ENCODE data around the gene DZANK1. TPM values are rescaled to one million over a fixed set of nuclear protein-coding genes. Genes with fewer than 3 reads are reported as not detected.

The DZANK1 gene
- total and polyA plus RNA-seq, 9 of the 15 experiments (the other 6 are each of a cell fraction or from before 2014, with no cell fraction given): 0.04 to 0.18 (median 0.11) TPM; not detected in 2

- TF ChIP-seq AFF1 (IDR thresholded peaks at IDR 0.05; ENCODE audit: low read depth in 1 of 2, partially characterized antibody in 2 of 2) (peak in 1 of 2 experiments; percentile 56), ZNF384 (IDR thresholded peaks at IDR 0.05; ENCODE audit: low read depth, low read length) (no peak), ZNF511 (CRISPR knock-in tag; IDR thresholded peaks at IDR 0.05) (0 out of 2 replicates have a peak, but pooled peaks have one; percentile 40), SMARCC2 (IDR thresholded peaks at IDR 0.05; ENCODE audit: low read depth) (no peak), DIDO1 (tag; IDR thresholded peaks at IDR 0.05; ENCODE audit: low read depth) (peak; percentile 99), ZNF124 (CRISPR knock-in tag; IDR thresholded peaks at IDR 0.05) (no peak), ELK1 (CRISPR knock-in tag; IDR thresholded peaks at IDR 0.05) (no peak), ID3 (CRISPR knock-in tag; IDR thresholded peaks at IDR 0.05) (no peak), ID3 (tag; IDR thresholded peaks at IDR 0.05) (0 out of 2 replicates have a peak, but pooled peaks have one; percentile 42), MED1 (CRISPR knock-in tag; IDR thresholded peaks at IDR 0.05; ENCODE audit: borderline replicate concordance) (no peak), CTBP1 (IDR thresholded peaks at IDR 0.05; ENCODE audit: borderline replicate concordance) (peak; percentile 63; the same call in 1 of the 2 replicates), ZC3H4 (CRISPR knock-in tag; IDR thresholded peaks at IDR 0.05; ENCODE audit: borderline replicate concordance) (no peak), ADNP (tag; IDR thresholded peaks at IDR 0.05) (no peak), HDGF (IDR thresholded peaks at IDR 0.05) (no peak), E2F8 (IDR thresholded peaks at IDR 0.05; ENCODE audit: low read depth, partially characterized antibody) (no peak)
These were observed at the start of gene DZANK1, which contains the start of gene POLR3F (continued) for GRCh38 chr20:18466894-18467730.
